Astrocyte of the hippocampus (primary cell): ENCODE measurements around the gene TMF1.

ENCODE experiments used
- DNase-seq: peaks from one replicate; pipeline ENCODE4 v3.0.0; 2011; ENCODE audit warnings: low read depth, low spot score

Gene TMF1

GRCh38 chr3:69081583-69082262 lies 29.6 kb upstream of the TMF1 start:
- DNase-seq = peak; percentile 51

- DNase-seq = peak; percentile 95
These were observed 28.2 kb upstream of the TMF1 start, which contains the start of gene UBA3 for GRCh38 chr3:69080233-69080920. Gene UBA3 (minus strand): TSS chr3:69080365. CDS start chr3:69080353, 12 bp downstream.

- DNase-seq = peak; percentile 48
These were observed 27.4 kb upstream of the TMF1 start for GRCh38 chr3:69079269-69080159.

GRCh38 chr3:69072928-69073327 lies 20.8 kb upstream of the TMF1 start:
- no peak for DNase-seq

GRCh38 chr3:69066121-69066520 lies 14.0 kb upstream of the TMF1 start:
- DNase-seq = no peak

GRCh38 chr3:69065318-69065964 lies 13.3 kb upstream of the TMF1 start:
- no peak for DNase-seq

- no peak for DNase-seq
These were observed 11.5 kb upstream of the TMF1 start for GRCh38 chr3:69063636-69064035.

GRCh38 chr3:69059688-69060087 lies 7.6 kb upstream of the TMF1 start:
- DNase-seq = no peak

GRCh38 chr3:69058947-69059224 lies 6.8 kb upstream of the TMF1 start:
- no peak for DNase-seq

GRCh38 chr3:69058180-69058946 lies 6.2 kb upstream of the TMF1 start:
- DNase-seq = no peak

GRCh38 chr3:69052472-69052898 lies 352 bp upstream of the TMF1 start:
- DNase-seq = no peak

- no peak for DNase-seq
These were observed 3.1 kb downstream of the TMF1 start for GRCh38 chr3:69048990-69049389.

GRCh38 chr3:69044608-69045007 lies 7.5 kb downstream of the TMF1 start:
- DNase-seq = no peak

- DNase-seq = no peak
These were observed 18.7 kb downstream of the TMF1 start for GRCh38 chr3:69033470-69033869.

GRCh38 chr3:69032737-69033136 lies 19.4 kb downstream of the TMF1 start:
- no peak for DNase-seq

GRCh38 chr3:69032142-69032541 lies 20.0 kb downstream of the TMF1 start:
- no peak for DNase-seq

- DNase-seq = no peak
These were observed 20.5 kb downstream of the TMF1 start for GRCh38 chr3:69031635-69032034.

- no peak for DNase-seq
These were observed 31.3 kb downstream of the TMF1 start for GRCh38 chr3:69020857-69021256.

- no peak for DNase-seq
These were observed 31.7 kb downstream of the TMF1 start for GRCh38 chr3:69020424-69020823.

GRCh38 chr3:69016901-69017300 lies 35.2 kb downstream of the TMF1 start:
- no peak for DNase-seq

GRCh38 chr3:69016102-69016501 lies 36.0 kb downstream of the TMF1 start:
- DNase-seq = no peak
